Measurements from ENCODE around the gene HBEGF. TPM values are rescaled to one million over a fixed set of nuclear protein-coding genes. Genes with fewer than 3 reads are reported as not detected.
A peak's percentile ranks its signal among the peaks of the same experiment; 100 is the strongest.

Gene HBEGF, protein sequence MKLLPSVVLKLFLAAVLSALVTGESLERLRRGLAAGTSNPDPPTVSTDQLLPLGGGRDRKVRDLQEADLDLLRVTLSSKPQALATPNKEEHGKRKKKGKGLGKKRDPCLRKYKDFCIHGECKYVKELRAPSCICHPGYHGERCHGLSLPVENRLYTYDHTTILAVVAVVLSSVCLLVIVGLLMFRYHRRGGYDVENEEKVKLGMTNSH
- 1 to 10 TPM in 8 of 9 donors, under 1 TPM in 1; 0.54 to 9.8 (median 4.7) TPM for total RNA-seq
- polyA plus RNA-seq, result 1 to 10 TPM; 3.0 to 6.2 (median 5.6) TPM
- long read RNA-seq, donor 1, partial matches to known transcripts, result 0 of 1 reads
- long read RNA-seq, donor 1, other reads (novel, unspliced or antisense), result 0 of 1 reads
- long read RNA-seq, donor 2, result 0 reads
- long read RNA-seq, donor 3, partial matches to known transcripts, result 0 of 1 reads
- long read RNA-seq, donor 3, other reads (novel, unspliced or antisense), result 0 of 1 reads
- long read RNA-seq, donor 4, result 0 reads
- long read RNA-seq, donor 5, partial matches to known transcripts, result 0 of 5 reads
- long read RNA-seq, donor 5, other reads (novel, unspliced or antisense), result 1 of 5 reads
- long read RNA-seq, donor 6, result 0 reads
- long read RNA-seq, donor 7, result 0 reads
- long read RNA-seq, donor 8, partial matches to known transcripts, result 0 of 1 reads
- long read RNA-seq, donor 8, other reads (novel, unspliced or antisense), result 0 of 1 reads
- long read RNA-seq, donor 9, partial matches to known transcripts, result 0 of 1 reads
- long read RNA-seq, donor 9, other reads (novel, unspliced or antisense), result 0 of 1 reads
- long read RNA-seq, donor 10, partial matches to known transcripts, result 0 of 1 reads
- long read RNA-seq, donor 10, other reads (novel, unspliced or antisense), result 0 of 1 reads

DNA sequence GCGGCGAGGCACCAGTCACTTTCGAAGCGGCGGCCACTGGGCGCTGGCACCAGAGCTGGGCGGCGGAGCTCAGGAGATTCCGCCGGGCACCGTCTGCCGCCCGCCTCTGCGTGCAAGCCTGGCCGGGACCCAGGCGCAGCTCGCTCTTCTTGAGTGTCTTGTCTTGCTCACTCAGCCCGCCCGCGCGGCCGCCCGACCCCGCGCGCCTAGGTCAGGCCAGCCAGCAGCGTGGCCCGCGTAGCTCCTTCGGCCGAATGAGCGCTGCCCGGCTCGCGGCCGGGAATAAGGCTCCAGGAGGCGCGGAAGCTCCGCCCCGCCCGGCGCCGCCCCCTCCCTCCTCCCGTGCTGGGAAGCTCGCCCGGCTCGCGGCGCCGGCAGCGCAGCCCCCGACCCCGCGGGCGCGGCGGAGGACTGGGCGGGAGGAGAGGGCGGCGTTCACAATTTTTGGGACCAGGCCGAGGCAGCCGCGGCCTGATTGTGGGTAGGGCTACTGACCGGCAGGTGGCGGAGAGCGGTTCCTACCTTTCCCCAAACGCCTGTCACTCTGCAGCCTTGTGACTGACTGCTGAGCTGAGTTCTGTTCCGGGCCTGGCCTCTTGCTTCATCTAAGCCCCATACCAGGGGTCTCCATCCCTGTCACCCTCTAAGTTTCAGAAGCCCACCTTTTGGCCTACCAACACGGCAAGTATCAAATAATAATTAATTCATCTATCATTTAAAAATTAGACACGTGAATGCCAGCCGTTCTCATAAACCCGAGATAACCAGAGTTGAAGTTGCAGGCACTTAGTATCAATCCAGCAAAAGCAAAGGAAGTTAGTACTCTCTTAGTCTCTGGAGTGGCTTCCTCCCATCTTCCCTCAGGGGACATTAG is at the start of gene HBEGF:
HBEGF (minus strand) TSS at position 256 of the 874 bp plus-strand sequence. CDS start 275 bp downstream, outside the sequence.
- intact Hi-C loops (cut with DNase I), result loop anchor here in 1 of 2 donors (5.0 to 10.0 kb wide), 2 partner anchors 104 to 272 kb away; no protein-coding TSS in a partner anchor
- TF ChIP-seq POLR2A (IDR thresholded peaks at IDR 0.05), result peak; percentile 90 to 94
- TF ChIP-seq CTCF (IDR thresholded peaks at IDR 0.05), result peak in 5 of 6 experiments; percentile 29 to 57 (median 43)
- Histone ChIP-seq H3K27me3 (no peaks in the 10 kb centered on the region), H3K4me1 (replicated peaks in 1 of 2) (peaks cover 19 to 24% of the 10 kb centered on the region in 2 donors), H3K9me3 (replicated peaks in 1 of 3) (no peaks in the 10 kb centered on the region), H3K4me3 (peak within 1 kb of the TSS; percentile 40 to 81 (median 52)), H3K36me3 (replicated peaks in 1 of 2) (no peaks in the 10 kb centered on the region), H3K27ac (peak within 1 kb of the TSS; percentile 53 to 91 (median 85))
- 0 to 2% (median 1%) methylated on average over 8 to 72 of the region's 72 CpGs for WGBS, 4 donors
- peak; percentile 76 to 89 (median 82) for DNase-seq

- no peak for DNase-seq
- Histone ChIP-seq H3K9me3 (replicated peaks in 1 of 3) (no peaks in the 10 kb centered on the region), H3K27ac (no peak overlapping the region), H3K4me1 (replicated peaks in 1 of 2) (no peaks in the 10 kb centered on the region), H3K27me3 (no peaks in the 10 kb centered on the region), H3K4me3 (no peak overlapping the region), H3K36me3 (replicated peaks in 1 of 2) (no peaks in the 10 kb centered on the region)
- intact Hi-C loops (cut with DNase I), result loop anchor here in 1 of 2 donors (10.0 kb wide), 1 partner anchor 141 kb away; no protein-coding TSS in a partner anchor
- TF ChIP-seq CTCF (IDR thresholded peaks at IDR 0.05) (no peak), POLR2A (IDR thresholded peaks at IDR 0.05) (no peak)
- WGBS, 4 donors, result 92 to 98% (median 96%) methylated on average over 2 of the region's 2 CpGs
These were observed 47.3 kb upstream of the HBEGF start for GRCh38 chr5:140393738-140394137.

DNA sequence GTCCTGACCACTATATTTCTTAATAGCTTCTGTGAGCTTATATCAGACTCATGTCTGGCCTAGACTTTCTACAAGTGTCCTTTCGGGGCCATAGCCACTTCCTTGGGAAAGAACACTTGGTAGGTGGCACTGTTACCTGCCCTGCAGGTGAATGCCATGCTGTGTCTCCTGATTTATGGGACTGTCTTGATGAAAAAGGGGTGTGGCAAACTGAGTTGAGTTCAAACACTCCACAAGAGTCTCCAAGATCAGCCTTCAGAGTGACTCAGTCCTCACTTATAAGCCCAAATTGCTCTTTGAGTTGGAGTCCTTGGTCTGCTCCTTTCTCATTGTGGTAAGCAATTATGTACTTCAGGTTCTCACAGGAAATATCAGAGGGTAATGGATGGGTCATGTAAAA is 45.3 kb upstream of the HBEGF start:
- 92 to 100% (median 94%) methylated on average over 1 of the region's 1 CpG for WGBS, 4 donors
- DNase-seq, result no peak
- Histone ChIP-seq H3K9me3 (replicated peaks in 1 of 3) (no peaks in the 10 kb centered on the region), H3K4me3 (no peak overlapping the region), H3K27me3 (no peaks in the 10 kb centered on the region), H3K4me1 (replicated peaks in 1 of 2) (no peaks in the 10 kb centered on the region), H3K36me3 (replicated peaks in 1 of 2) (no peaks in the 10 kb centered on the region), H3K27ac (no peak overlapping the region)
- intact Hi-C loops (cut with DNase I), result loop anchor here in 1 of 2 donors (10.0 kb wide), 1 partner anchor 143 kb away; no protein-coding TSS in a partner anchor
- TF ChIP-seq POLR2A (IDR thresholded peaks at IDR 0.05), result no peak
- no peak for TF ChIP-seq CTCF (IDR thresholded peaks at IDR 0.05)
